ENCODE results near the gene SRA1.

Gene SRA1

GRCh38 chr5:140549237-140550144, 7.8 kb downstream of the SRA1 start:
- Mint-ChIP-seq H3K36me3 (peaks cover 89% of the 10 kb centered on the region), H3K27ac (peak overlapping the region; percentile 90), H3K4me1 (peaks cover 71% of the 10 kb centered on the region), H3K9me3 (no peaks in the 10 kb centered on the region), H3K4me3 (peak overlapping the region; percentile 67)
- DNase-seq (ENCODE audit: low spot score in 2 of 2) (no peak), ATAC-seq (no peak)

DNA sequence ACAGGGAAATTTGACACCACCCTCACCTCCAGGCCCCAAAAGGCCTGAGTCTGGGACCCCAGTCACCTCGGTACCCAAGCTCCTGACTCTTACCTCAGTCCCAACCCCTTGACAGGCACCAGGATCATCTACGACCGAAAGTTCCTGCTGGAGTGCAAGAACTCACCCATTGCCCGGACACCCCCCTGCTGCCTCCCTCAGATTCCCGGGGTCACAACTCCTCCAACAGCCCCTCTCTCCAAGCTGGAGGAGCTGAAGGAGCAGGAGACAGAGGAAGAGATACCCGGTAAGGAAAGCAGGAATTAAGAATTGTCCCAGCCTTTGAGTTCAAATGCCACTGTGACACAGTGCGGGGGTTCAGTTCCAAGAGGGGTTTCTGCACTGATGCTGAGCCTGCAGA, 8.5 kb downstream of the SRA1 start:
- Mint-ChIP-seq H3K4me1 (peaks cover 64% of the 10 kb centered on the region), H3K9me3 (no peaks in the 10 kb centered on the region), H3K27ac (peak overlapping the region; percentile 90), H3K4me3 (peak overlapping the region; percentile 67), H3K36me3 (peaks cover 89% of the 10 kb centered on the region)
- DNase-seq (ENCODE audit: low spot score in 2 of 2): peak in 1 of 2 donors; percentile 50
- ATAC-seq: no peak

DNA sequence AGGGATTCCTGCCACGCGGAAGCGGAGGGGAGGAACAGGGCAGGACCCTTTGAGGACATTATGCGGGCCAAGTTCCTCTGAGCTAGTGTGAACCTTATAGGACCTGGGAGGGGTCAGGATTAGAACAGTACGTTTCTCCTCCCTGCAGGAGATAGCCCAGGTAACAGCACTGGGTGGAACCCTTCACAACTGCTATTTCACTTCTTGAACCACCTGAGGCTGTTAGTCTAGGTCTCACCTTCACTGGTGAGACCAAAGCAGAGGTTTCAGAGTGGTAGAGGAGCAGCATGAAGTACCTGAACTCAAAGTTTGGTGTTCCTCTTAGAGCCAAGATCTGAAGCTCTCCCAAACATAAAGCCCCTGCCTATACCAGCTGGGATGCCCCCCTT, 9.0 kb downstream of the SRA1 start:
- ATAC-seq (no peak), DNase-seq (ENCODE audit: low spot score in 2 of 2) (no peak)
- Mint-ChIP-seq H3K36me3 (peaks cover 89% of the 10 kb centered on the region), H3K9me3 (no peaks in the 10 kb centered on the region), H3K27ac (peak overlapping the region; percentile 90), H3K4me3 (peak overlapping the region; percentile 67), H3K4me1 (peaks cover 59% of the 10 kb centered on the region)

- DNase-seq (ENCODE audit: low spot score in 2 of 2) (peak; percentile 63 to 85), ATAC-seq (peak; percentile 99)
- peak within 1 kb of the TSS; percentile 67 for H3K4me3 Mint-ChIP-seq
- no peaks in the 10 kb centered on the region for H3K9me3 Mint-ChIP-seq
- H3K27ac Mint-ChIP-seq: peak within 1 kb of the TSS; percentile 90
- peaks cover 53% of the 10 kb centered on the region for H3K4me1 Mint-ChIP-seq
- H3K36me3 Mint-ChIP-seq: peaks cover 88% of the 10 kb centered on the region
These were observed 9.6 kb downstream of the SRA1 start, which contains the start of gene EIF4EBP3 for GRCh38 chr5:140547508-140548299. EIF4EBP3 (plus strand) TSS chr5:140547662; CDS start chr5:140547738, 76 bp downstream.

DNA sequence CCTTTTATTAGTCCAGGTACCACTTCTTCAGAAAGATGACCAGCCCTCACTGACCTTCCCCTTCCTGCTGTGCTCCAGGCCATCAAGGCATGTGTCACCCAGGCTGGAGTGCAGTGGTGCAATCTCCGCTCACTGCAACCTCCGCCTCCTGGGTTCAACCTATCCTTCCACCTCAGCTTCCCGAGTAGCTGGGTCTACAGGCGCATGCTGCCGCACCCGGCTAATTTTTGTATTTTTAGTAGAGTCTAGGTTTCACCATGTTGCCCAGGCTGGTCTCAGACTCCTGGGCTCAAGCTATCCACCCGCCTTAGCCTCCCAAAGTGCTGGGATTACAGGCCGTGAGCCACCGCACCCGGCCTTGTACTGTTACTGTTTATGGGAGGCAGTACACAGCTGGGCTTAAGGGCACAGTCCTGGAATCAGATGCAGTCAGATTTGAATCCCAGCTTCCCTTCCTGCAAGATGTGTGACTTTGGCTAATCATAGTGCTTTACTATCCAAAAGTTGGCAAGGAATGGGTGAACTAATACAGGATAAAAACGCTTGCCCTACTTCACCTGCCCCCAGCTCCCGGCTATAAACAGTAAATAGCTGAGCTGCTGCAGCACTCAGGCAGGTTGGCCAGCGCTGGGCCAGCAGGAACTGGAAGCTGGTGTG, 10.3 kb downstream of the SRA1 start:
- ATAC-seq: no peak
- Mint-ChIP-seq H3K9me3 (no peaks in the 10 kb centered on the region), H3K36me3 (peaks cover 88% of the 10 kb centered on the region)

GRCh38 chr5:140545606-140546005, 11.7 kb downstream of the SRA1 start:
- H3K27ac Mint-ChIP-seq: no peak overlapping the region
- no peak overlapping the region for H3K4me3 Mint-ChIP-seq
- peaks cover 38% of the 10 kb centered on the region for H3K4me1 Mint-ChIP-seq
- no peaks in the 10 kb centered on the region for H3K9me3 Mint-ChIP-seq
- no peak for ATAC-seq
- peaks cover 88% of the 10 kb centered on the region for H3K36me3 Mint-ChIP-seq
- DNase-seq (ENCODE audit: low spot score in 2 of 2): no peak

More for the DNA sequence above, 10.3 kb downstream of the SRA1 start:
- DNase-seq (ENCODE audit: low spot score in 2 of 2): no peak
- Mint-ChIP-seq H3K27ac (peak overlapping the region; percentile 90), H3K4me3 (peak overlapping the region; percentile 67), H3K4me1 (peaks cover 51% of the 10 kb centered on the region)

- Mint-ChIP-seq H3K27ac (no peak overlapping the region), H3K36me3 (peaks cover 88% of the 10 kb centered on the region), H3K4me1 (peaks cover 32% of the 10 kb centered on the region), H3K4me3 (no peak overlapping the region), H3K9me3 (no peaks in the 10 kb centered on the region)
- ATAC-seq: no peak
- no peak for DNase-seq (ENCODE audit: low spot score in 2 of 2)
These were observed 12.3 kb downstream of the SRA1 start for GRCh38 chr5:140544986-140545385.

GRCh38 chr5:140542972-140543371, 14.3 kb downstream of the SRA1 start:
- peaks cover 90% of the 10 kb centered on the region for H3K36me3 Mint-ChIP-seq
- ATAC-seq: no peak

DNA sequence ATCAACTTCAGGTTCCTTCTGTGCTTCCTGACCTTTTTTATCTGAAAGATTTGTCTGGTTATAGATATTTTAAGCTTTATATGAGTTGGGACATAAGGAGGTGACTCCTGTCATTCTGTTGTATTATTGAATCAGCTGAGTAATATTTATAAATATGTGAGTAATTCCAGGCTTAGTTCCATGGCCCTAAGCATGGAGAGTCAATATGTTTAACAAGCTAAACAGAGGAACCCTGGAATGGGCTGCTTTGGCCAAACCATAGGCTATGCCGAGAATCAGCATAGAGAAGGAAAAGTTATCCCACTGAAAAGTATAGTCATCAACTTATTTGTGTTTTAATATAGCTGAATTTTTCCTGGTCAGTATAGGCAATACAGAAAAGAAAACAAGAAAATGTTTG, 17.0 kb downstream of the SRA1 start:
- DNase-seq (ENCODE audit: low spot score in 2 of 2): no peak
- Mint-ChIP-seq H3K4me3 (no peak overlapping the region), H3K4me1 (no peaks in the 10 kb centered on the region), H3K9me3 (no peaks in the 10 kb centered on the region), H3K36me3 (peaks cover 99% of the 10 kb centered on the region), H3K27ac (peak overlapping the region; percentile 48)
- ATAC-seq: no peak

More at GRCh38 chr5:140542972-140543371, 14.3 kb downstream of the SRA1 start:
- no peak for DNase-seq (ENCODE audit: low spot score in 2 of 2)
- H3K9me3 Mint-ChIP-seq: no peaks in the 10 kb centered on the region
- peaks cover 12% of the 10 kb centered on the region for H3K4me1 Mint-ChIP-seq
- H3K4me3 Mint-ChIP-seq: no peak overlapping the region
- no peak overlapping the region for H3K27ac Mint-ChIP-seq

GRCh38 chr5:140524003-140524402, 33.3 kb downstream of the SRA1 start:
- no peak for ATAC-seq
- Mint-ChIP-seq H3K27ac (no peak overlapping the region), H3K4me3 (no peak overlapping the region), H3K4me1 (no peaks in the 10 kb centered on the region), H3K9me3 (no peaks in the 10 kb centered on the region), H3K36me3 (peaks cover 84% of the 10 kb centered on the region)
- no peak for DNase-seq (ENCODE audit: low spot score in 2 of 2)

GRCh38 chr5:140513124-140513523, 44.1 kb downstream of the SRA1 start:
- H3K36me3 Mint-ChIP-seq: peaks cover 84% of the 10 kb centered on the region
- no peak overlapping the region for H3K27ac Mint-ChIP-seq
- H3K4me3 Mint-ChIP-seq: no peak overlapping the region
- no peaks in the 10 kb centered on the region for H3K9me3 Mint-ChIP-seq
- DNase-seq (ENCODE audit: low spot score in 2 of 2): no peak
- H3K4me1 Mint-ChIP-seq: no peaks in the 10 kb centered on the region
- no peak for ATAC-seq

DNA sequence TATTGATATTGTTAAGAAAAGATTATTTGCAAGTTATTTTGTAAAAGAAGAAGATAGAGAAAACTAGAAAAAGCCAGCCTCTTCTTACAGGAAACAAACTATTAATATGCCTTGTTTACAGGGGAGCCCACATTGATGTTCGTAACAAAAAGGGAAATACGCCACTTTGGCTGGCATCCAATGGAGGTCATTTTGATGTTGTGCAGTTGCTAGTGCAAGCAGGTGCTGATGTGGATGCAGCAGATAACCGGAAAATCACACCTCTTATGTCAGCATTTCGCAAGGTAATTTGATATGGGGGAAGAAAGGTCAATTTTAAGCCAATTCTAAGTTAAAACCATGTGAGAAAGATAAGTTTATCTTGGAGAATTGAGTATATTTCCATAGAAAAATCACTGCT, 47.4 kb downstream of the SRA1 start:
- H3K36me3 Mint-ChIP-seq: peaks cover 100% of the 10 kb centered on the region
- H3K4me3 Mint-ChIP-seq: no peak overlapping the region
- H3K9me3 Mint-ChIP-seq: no peaks in the 10 kb centered on the region
- ATAC-seq: no peak
- H3K27ac Mint-ChIP-seq: no peak overlapping the region
- DNase-seq (ENCODE audit: low spot score in 2 of 2): no peak
- no peaks in the 10 kb centered on the region for H3K4me1 Mint-ChIP-seq

DNA sequence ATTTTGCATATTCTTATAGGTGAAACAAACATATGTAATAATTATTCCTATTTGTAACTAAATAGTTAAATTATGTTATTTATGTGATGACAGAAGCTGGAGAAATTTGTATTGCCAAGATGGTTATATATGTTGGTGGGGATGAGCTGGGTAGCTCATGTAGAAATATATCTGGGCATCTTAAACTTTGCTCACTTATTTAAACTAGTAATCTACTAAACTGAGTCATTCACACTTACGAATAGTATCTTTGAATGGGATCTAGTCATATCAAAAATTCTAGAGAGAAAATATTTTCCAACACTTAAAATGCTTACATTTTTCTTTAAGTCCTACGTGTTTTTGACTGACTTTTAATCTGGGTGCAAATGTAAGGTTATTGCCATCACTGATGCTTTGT, 54.4 kb downstream of the SRA1 start:
- no peaks in the 10 kb centered on the region for H3K4me1 Mint-ChIP-seq
- DNase-seq (ENCODE audit: low spot score in 2 of 2): no peak

More for the DNA sequence above, 54.4 kb downstream of the SRA1 start:
- ATAC-seq: peak; percentile 78
- Mint-ChIP-seq H3K27ac (peak overlapping the region; percentile 12), H3K9me3 (no peaks in the 10 kb centered on the region), H3K4me3 (no peak overlapping the region), H3K36me3 (peaks cover 85% of the 10 kb centered on the region)

Measured in stimulated activated effector memory CD8-positive, alpha-beta T cell treated with anti-CD3 and anti-CD28 coated beads, Interleukin-12 subunit alpha, Interleukin-12 subunit beta, amount 100 ng/mL, for 72 hours (primary cell).